ENCODE data around the gene CHAT.

DNA sequence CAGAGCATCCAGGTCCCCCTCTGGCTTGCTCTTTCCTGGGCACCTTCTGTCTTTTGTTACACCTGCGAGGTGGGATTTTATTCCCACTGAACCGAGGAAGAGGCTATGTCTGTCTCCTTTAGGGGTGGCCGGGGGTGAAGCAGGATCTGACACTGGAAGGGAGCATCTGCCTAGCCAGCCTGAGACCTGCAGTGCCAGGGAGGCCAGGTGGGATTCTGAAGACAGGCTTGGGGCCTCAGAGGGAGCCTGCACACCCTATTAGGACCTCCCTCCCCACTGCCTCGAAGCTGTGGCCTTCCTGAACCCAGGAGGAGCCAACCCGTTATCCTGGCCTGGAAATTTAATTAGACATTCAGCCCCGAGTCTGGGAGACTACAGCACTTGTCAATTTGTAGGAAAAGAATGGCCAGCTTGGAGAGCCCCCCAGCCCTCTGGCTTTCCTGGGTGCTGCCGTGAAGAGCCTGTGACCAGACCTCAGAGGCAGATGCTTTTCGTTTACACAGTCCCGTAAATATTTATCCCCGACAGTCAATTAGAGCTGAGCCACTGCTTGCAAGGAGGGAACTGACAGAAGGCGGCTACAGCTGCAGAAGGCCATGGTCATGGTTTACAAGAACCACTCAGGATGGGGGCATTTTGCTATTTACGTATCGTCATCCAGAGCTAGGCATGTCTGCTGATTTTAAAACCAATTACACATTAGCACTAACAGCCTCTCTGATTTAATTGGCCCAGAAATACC lies 19.7 kb downstream of the CHAT start:
- no peak for TF ChIP-seq POLR2AphosphoS5 (IDR thresholded peaks at IDR 0.05; ENCODE audit: low read depth)
- TF ChIP-seq, protein P1, sequence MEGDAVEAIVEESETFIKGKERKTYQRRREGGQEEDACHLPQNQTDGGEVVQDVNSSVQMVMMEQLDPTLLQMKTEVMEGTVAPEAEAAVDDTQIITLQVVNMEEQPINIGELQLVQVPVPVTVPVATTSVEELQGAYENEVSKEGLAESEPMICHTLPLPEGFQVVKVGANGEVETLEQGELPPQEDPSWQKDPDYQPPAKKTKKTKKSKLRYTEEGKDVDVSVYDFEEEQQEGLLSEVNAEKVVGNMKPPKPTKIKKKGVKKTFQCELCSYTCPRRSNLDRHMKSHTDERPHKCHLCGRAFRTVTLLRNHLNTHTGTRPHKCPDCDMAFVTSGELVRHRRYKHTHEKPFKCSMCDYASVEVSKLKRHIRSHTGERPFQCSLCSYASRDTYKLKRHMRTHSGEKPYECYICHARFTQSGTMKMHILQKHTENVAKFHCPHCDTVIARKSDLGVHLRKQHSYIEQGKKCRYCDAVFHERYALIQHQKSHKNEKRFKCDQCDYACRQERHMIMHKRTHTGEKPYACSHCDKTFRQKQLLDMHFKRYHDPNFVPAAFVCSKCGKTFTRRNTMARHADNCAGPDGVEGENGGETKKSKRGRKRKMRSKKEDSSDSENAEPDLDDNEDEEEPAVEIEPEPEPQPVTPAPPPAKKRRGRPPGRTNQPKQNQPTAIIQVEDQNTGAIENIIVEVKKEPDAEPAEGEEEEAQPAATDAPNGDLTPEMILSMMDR (IDR thresholded peaks at IDR 0.05; ENCODE audit: insufficient read depth, low read length), result no peak
- TF ChIP-seq SPI1 (IDR thresholded peaks at IDR 0.05; ENCODE audit: borderline replicate concordance, low read depth), result no peak
- TF ChIP-seq, protein P2, sequence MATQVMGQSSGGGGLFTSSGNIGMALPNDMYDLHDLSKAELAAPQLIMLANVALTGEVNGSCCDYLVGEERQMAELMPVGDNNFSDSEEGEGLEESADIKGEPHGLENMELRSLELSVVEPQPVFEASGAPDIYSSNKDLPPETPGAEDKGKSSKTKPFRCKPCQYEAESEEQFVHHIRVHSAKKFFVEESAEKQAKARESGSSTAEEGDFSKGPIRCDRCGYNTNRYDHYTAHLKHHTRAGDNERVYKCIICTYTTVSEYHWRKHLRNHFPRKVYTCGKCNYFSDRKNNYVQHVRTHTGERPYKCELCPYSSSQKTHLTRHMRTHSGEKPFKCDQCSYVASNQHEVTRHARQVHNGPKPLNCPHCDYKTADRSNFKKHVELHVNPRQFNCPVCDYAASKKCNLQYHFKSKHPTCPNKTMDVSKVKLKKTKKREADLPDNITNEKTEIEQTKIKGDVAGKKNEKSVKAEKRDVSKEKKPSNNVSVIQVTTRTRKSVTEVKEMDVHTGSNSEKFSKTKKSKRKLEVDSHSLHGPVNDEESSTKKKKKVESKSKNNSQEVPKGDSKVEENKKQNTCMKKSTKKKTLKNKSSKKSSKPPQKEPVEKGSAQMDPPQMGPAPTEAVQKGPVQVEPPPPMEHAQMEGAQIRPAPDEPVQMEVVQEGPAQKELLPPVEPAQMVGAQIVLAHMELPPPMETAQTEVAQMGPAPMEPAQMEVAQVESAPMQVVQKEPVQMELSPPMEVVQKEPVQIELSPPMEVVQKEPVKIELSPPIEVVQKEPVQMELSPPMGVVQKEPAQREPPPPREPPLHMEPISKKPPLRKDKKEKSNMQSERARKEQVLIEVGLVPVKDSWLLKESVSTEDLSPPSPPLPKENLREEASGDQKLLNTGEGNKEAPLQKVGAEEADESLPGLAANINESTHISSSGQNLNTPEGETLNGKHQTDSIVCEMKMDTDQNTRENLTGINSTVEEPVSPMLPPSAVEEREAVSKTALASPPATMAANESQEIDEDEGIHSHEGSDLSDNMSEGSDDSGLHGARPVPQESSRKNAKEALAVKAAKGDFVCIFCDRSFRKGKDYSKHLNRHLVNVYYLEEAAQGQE (IDR thresholded peaks at IDR 0.05; ENCODE audit: insufficient replicate concordance, low read depth), result no peak
- TF ChIP-seq GABPA (IDR thresholded peaks at IDR 0.05; ENCODE audit: low read depth), result no peak

Measured in HL-60 (cell line).